ENCODE measurements around the gene PLXND1.

PLXND1 gene

GRCh38 chr3:129627350-129628168 lies 21.1 kb upstream of the PLXND1 start:
- DNase-seq, result peak; percentile 62

- DNase-seq, result peak; percentile 25
These were observed 20.4 kb upstream of the PLXND1 start for GRCh38 chr3:129626744-129627349.

- no peak for DNase-seq
These were observed 18.8 kb upstream of the PLXND1 start for GRCh38 chr3:129625072-129625874.

- DNase-seq, result no peak
These were observed 18.0 kb upstream of the PLXND1 start for GRCh38 chr3:129624347-129625071.

- no peak for DNase-seq
These were observed 17.1 kb upstream of the PLXND1 start for GRCh38 chr3:129623447-129624118.

GRCh38 chr3:129622933-129623332 lies 16.5 kb upstream of the PLXND1 start:
- no peak for DNase-seq

GRCh38 chr3:129622226-129622874 lies 15.9 kb upstream of the PLXND1 start:
- DNase-seq, result no peak

GRCh38 chr3:129621626-129622225 lies 15.2 kb upstream of the PLXND1 start:
- DNase-seq, result no peak

- no peak for DNase-seq
These were observed 14.5 kb upstream of the PLXND1 start for GRCh38 chr3:129620828-129621559.

- DNase-seq, result no peak
These were observed 13.3 kb upstream of the PLXND1 start for GRCh38 chr3:129619726-129620162.

GRCh38 chr3:129618901-129619671 lies 12.6 kb upstream of the PLXND1 start:
- DNase-seq, result no peak

GRCh38 chr3:129618186-129618820 lies 11.8 kb upstream of the PLXND1 start:
- DNase-seq, result no peak

- DNase-seq, result no peak
These were observed 11.1 kb upstream of the PLXND1 start for GRCh38 chr3:129617381-129618185.

GRCh38 chr3:129616713-129617112 lies 10.2 kb upstream of the PLXND1 start:
- no peak for DNase-seq

- DNase-seq, result no peak
These were observed 9.8 kb upstream of the PLXND1 start for GRCh38 chr3:129616291-129616690.

- no peak for DNase-seq
These were observed 9.3 kb upstream of the PLXND1 start for GRCh38 chr3:129615751-129616281.

GRCh38 chr3:129614927-129615363 lies 8.5 kb upstream of the PLXND1 start:
- DNase-seq, result no peak

GRCh38 chr3:129614435-129614834 lies 8.0 kb upstream of the PLXND1 start:
- no peak for DNase-seq
